Measurements from ENCODE around the gene ADAMTS12. TPM values are rescaled to one million over a fixed set of nuclear protein-coding genes. Genes with fewer than 3 reads are reported as not detected.

ADAMTS12 gene
- total and polyA plus RNA-seq, 10 of the 15 experiments (the other 5 are each of a cell fraction or from before 2014, with no cell fraction given) = 0.11 to 35.8 (median 20.7) TPM

DNA sequence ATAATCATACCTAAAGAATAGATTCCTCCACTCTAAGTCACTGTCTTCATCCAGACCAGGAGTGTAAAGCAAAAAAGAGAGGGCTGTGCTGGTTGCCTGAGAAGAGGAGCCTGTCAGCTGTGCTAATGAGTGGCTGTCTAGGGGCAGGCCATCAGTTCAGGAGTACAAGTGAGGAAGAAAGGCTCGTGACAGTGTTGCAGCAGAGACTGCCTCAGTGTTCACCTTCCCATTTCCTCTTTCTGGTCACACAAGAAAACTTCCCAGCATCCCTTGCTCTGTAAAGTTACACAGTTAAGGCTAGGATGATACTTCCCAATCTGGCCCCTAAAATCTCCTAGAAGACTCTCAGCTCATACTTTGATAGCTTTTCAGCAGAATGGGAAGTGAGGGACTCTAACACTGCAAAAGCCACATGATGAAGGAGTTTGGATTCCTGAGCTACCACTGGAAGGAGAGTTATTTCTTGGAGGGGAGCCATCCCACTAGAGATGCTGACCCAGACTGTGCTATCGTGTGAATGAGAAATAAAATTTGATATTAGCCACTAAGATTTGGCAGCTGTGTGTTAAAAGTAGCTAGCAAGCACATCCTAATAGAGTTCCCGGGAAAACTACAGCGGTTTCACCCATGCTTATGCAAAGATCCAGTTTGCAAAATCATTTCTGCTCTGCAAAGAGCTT lies 67.1 kb downstream of the ADAMTS12 start (continued):
- TF ChIP-seq, protein P1, sequence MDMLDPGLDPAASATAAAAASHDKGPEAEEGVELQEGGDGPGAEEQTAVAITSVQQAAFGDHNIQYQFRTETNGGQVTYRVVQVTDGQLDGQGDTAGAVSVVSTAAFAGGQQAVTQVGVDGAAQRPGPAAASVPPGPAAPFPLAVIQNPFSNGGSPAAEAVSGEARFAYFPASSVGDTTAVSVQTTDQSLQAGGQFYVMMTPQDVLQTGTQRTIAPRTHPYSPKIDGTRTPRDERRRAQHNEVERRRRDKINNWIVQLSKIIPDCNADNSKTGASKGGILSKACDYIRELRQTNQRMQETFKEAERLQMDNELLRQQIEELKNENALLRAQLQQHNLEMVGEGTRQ (IDR thresholded peaks at IDR 0.05; ENCODE audit: borderline replicate concordance, low read depth, low read length) = no peak
- 0 out of 2 replicates have a peak, but pooled peaks have one; percentile 26 for TF ChIP-seq NFIC (IDR thresholded peaks at IDR 0.05; ENCODE audit: low read depth, low read length)
- TF ChIP-seq CBX5 (IDR thresholded peaks at IDR 0.05; ENCODE audit: low read depth) = 0 out of 2 replicates have a peak, but pooled peaks have one; percentile 56
- TF ChIP-seq CBX3 (IDR thresholded peaks at IDR 0.05; ENCODE audit: borderline replicate concordance, low read depth) = no peak
- no peak for TF ChIP-seq TCF3 (IDR thresholded peaks at IDR 0.05; ENCODE audit: borderline replicate concordance, insufficient read depth, low read depth, low read length)
- TF ChIP-seq ZNF207 (IDR thresholded peaks at IDR 0.05; ENCODE audit: borderline replicate concordance) = no peak
- peak in 1 of 2 experiments; percentile 27; a peak in 2 of 4 replicates for TF ChIP-seq IKZF2 (IDR thresholded peaks at IDR 0.05)
- TF ChIP-seq CHD4 (IDR thresholded peaks at IDR 0.05) = no peak
- no peak for TF ChIP-seq RAD51 (IDR thresholded peaks at IDR 0.05)
- no peak for TF ChIP-seq NBN (IDR thresholded peaks at IDR 0.05)
- TF ChIP-seq RAD21 (IDR thresholded peaks at IDR 0.05; ENCODE audit: insufficient read depth, low read depth, low read length) = no peak
- no peak for TF ChIP-seq E4F1 (IDR thresholded peaks at IDR 0.05; ENCODE audit: borderline replicate concordance, partially characterized antibody)
- TF ChIP-seq RELB (IDR thresholded peaks at IDR 0.05; ENCODE audit: low read depth) = 0 out of 2 replicates have a peak, but pooled peaks have one; percentile 14
- TF ChIP-seq NR2C1 (IDR thresholded peaks at IDR 0.05) = no peak
- TF ChIP-seq BCL11A (IDR thresholded peaks at IDR 0.05; ENCODE audit: low read depth, low read length) = no peak
- no peak for TF ChIP-seq MTA3 (IDR thresholded peaks at IDR 0.05; ENCODE audit: borderline replicate concordance, low read length)
- 0 out of 2 replicates have a peak, but pooled peaks have one; percentile 47 for TF ChIP-seq ZBED1 (IDR thresholded peaks at IDR 0.05; ENCODE audit: borderline replicate concordance)
- TF ChIP-seq, protein P2, sequence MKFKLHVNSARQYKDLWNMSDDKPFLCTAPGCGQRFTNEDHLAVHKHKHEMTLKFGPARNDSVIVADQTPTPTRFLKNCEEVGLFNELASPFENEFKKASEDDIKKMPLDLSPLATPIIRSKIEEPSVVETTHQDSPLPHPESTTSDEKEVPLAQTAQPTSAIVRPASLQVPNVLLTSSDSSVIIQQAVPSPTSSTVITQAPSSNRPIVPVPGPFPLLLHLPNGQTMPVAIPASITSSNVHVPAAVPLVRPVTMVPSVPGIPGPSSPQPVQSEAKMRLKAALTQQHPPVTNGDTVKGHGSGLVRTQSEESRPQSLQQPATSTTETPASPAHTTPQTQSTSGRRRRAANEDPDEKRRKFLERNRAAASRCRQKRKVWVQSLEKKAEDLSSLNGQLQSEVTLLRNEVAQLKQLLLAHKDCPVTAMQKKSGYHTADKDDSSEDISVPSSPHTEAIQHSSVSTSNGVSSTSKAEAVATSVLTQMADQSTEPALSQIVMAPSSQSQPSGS (IDR thresholded peaks at IDR 0.05; ENCODE audit: low read length) = no peak
- TF ChIP-seq SUZ12 (IDR thresholded peaks at IDR 0.05; ENCODE audit: unreplicated experiment) = no peak
- no peak for TF ChIP-seq SIX5 (IDR thresholded peaks at IDR 0.05; ENCODE audit: low read depth, low read length, severe bottlenecking)
- no peak for TF ChIP-seq CHD2 (IDR thresholded peaks at IDR 0.05; ENCODE audit: borderline replicate concordance, low read depth, low read length)
- no peak for TF ChIP-seq NR2F1 (conservative IDR thresholded peaks at IDR 0.05)
- TF ChIP-seq EZH2 (IDR thresholded peaks at IDR 0.05; ENCODE audit: borderline replicate concordance, control insufficient read depth, low read depth, low read length) = no peak
- TF ChIP-seq TARDBP (IDR thresholded peaks at IDR 0.05; ENCODE audit: borderline replicate concordance) = no peak
- no peak for TF ChIP-seq NFYA (IDR thresholded peaks at IDR 0.05; ENCODE audit: borderline replicate concordance, low read depth, low read length)
- no peak for TF ChIP-seq KAT2A (conservative IDR thresholded peaks at IDR 0.05; ENCODE audit: control insufficient read depth, low read depth, low read length)
